Activated CD4-positive, CD25-positive, alpha-beta regulatory T cell treated with anti-CD3 and anti-CD28 coated beads, Interleukin-2, amount 50 U/mL, for 16 hours (primary cell): ENCODE results near the gene CAMK4.
"Not testable (repeated sequence)": the region's sequence is repeated elsewhere in the genome, so short reads cannot be mapped to it uniquely, and the experiment has no call there.

Source experiments
- DNase-seq: peaks from one replicate; pipeline ENCODE4 v3.0.0-alpha.2; 2020; ENCODE audit warnings: low read depth, low spot score

Gene CAMK4

DNA sequence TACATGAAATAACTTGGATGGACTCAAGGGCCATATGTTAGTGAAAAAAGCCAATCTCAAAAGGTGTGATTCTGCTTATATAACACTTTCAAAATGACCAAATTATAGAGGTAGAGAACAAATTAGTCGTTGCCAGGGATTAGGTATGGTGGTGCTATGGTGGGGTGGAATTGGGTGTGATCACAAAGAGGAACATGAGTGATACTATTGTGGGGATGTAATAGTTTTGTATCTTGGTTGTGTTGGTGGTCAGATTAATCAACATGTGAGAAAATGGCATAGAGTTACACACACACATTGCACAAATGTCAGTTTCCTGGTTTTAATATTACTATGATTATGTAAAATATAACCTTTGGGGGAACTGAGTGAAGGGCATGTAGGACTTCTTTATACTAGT is 31.9 kb downstream of the CAMK4 start:
- no peak for DNase-seq

DNA sequence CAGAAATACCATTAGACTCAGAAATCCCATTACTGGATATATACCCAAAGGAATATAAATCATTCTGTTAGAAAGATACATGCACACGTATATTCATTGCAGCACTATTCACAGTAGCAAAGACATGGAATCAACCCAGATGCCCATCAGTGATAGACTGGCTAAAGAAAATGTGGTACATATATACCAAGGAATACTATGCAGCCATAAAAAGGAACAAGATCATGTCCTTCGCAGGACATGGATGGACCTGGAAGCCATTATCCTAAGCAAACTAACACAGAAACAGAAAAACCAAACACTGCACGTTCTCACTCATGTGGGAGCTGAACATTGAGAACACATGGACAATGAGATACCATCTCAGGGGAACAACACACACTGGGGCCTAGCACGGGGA is 33.4 kb downstream of the CAMK4 start:
- DNase-seq, result not testable (repeated sequence)

DNA sequence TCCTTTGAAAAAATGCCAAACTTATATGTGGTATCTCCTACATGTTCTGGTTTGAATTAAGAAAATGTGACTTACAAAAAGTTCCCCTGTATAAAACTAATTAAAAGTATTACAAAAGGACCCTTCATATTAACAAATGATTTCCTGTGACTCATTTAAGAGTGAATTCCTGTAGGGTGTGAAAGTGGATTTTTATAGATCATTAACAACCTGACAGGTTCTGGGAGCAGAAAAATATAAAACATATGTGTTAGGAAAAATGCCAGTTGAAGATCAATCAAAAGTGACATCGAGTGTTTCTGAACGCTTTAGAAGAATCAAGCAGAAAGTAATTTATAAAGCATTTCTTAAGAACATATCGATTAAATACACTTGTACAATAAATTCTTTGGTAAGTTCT is 35.5 kb downstream of the CAMK4 start:
- DNase-seq, result no peak

DNA sequence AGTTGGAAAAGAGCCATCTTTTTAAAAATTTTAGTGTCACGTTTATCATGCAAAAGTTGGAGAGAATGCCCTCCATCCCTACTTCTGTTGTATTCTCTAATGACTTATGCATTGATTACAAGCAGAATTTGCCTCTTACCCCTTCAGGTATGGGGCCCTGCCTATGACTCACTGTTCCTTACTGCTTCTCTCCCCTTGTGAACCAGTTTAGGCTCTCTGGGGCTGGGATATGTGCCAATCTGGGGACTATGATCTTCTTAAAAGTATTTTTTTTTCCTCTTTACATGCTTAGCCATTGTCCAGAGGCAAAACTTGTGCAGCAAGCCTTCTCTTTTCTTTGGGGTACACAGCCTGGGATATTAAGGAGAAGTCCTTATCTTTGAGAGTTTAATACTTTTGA is 37.4 kb downstream of the CAMK4 start:
- DNase-seq, result no peak

DNA sequence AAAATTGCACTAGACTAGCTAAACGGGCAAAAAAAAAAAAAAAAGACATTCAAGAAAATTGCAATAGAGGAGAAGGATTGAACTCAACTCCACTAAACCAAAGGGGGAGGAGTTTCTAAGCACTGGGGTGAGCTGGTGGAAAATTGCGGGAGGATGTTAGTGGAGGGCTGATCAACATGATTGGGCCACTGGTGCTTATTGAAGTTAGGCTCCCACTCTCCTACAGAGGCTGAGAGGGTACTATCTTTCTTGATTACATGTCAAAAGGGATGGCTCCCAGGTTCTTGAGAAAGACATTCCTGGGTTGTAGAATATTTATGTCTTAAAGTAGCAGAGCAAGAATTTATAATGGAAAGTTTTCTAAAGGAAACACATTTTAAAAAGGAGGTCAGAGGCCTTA is 38.0 kb downstream of the CAMK4 start:
- no peak for DNase-seq

DNA sequence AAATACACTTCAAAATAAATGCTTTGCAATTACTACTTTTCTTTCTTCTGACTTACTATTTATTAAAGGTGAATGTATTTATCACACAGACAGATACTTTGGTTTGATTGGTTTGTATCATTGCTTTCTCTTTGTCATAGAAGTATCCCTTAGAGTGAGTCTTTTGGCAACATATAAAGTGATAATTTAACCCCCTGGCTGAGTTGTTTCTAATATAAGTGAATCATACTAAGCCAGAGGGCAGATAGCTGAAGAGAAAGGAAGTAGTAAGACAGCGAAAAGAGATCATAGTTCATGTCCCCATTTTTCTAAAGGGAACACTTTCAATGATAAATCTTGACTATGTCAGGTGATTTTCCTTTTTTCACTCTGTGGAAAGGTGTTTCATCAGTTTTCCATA is 38.6 kb downstream of the CAMK4 start:
- DNase-seq, result no peak

DNA sequence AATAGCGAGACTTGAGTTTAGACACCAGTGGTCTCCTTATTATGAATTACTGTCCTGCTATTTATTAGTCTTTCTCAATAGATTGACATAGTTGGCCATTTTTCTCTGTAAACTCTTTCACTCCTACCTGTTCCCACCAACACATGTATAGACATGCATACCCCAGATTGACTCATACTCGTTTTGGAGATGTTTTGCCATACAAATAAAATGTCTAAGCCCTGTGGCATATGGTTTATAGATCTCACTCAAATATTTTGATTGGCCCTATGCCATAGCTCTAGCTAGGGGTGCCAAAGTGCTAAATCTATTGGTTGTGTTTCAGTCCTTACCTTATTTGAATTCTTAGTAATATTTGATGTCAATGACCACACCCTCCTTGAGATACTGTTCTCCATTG is 42.3 kb downstream of the CAMK4 start:
- DNase-seq, result no peak

DNA sequence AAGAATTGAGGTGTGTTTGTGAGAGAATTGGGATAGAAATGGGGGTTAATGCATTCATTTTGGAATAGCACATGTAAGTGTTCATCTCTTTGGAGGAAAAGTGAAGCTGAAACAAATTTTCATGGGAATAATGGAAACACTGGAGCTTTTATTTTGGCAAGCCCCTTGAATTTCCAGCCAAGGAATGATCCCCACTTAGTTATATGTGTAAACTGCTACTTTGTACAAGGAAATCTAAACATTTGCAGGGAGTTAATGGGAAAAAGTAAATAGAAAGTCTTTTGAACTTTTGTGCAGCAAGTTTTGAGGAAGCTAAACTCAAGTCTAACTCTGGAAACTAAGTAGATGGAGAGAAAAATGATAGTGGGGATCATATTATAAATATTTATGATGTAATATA is 44.1 kb downstream of the CAMK4 start:
- no peak for DNase-seq

DNA sequence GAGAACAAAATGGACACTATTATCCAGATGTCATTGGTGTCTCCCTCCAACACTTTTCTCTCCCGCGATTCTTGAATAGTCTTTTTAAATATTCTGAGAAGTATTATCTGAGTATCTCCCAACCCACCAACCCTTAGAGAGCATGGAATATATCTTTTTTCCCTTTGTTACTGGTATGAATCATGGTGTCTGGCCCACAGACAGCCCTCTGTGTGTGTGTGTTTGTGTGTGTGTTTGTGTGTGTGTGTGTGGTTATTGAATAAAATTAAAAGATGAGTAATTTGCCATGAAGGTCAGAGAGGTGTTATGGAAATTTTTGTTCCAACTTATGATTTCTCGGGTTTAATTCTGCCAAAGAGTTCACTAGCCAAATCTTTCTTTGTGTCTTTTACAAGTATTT is 47.7 kb downstream of the CAMK4 start:
- no peak for DNase-seq

DNA sequence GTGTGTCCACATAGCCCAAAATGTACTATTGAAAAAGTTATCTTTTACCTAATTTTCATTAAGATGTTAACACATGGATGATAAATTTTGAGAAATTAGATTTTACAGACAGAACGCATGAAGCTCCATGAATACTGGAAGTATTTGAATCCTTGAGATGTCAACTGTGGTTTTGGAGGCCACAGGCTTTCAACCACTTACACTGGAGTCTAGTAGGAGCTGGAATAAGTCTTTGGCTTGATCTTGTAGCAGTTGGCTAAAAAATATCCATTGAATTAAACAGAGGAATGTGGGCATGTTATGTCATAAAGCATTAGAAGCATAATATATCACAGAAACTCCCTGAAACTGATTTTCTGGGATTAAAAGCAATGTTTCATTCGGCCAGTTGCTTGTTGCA is 52.9 kb downstream of the CAMK4 start:
- DNase-seq, result no peak

DNA sequence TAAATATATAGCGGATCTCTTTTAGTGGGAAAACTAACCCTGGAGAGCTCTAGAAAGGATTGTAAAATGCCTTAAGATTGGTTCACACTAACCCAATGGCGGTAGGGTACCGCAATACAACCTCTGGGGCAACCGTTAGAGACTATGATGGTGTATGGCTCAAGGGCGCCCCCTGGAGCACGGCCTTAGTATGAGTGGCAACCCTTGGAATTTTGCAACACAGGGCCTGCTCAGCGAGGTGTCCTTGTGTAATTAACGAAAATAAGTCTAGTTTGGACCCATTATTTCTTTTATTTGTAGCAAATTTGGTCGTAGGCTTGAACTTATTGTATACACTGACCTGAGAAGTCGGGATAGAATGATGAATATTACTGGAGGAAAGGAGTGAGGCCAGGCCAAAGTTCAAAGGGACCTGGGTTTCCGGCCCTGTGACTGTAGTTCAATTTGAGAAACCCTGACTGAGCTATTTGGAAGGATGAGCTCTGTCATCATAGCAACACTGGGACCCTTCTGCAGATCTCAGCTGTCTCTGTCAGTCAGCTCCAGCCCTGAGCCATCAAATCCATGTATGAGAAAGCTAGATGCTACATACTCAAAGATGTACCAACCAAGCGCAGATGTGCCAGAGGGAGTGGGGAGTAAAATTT is 54.8 kb downstream of the CAMK4 start:
- DNase-seq, result peak; percentile 75

DNA sequence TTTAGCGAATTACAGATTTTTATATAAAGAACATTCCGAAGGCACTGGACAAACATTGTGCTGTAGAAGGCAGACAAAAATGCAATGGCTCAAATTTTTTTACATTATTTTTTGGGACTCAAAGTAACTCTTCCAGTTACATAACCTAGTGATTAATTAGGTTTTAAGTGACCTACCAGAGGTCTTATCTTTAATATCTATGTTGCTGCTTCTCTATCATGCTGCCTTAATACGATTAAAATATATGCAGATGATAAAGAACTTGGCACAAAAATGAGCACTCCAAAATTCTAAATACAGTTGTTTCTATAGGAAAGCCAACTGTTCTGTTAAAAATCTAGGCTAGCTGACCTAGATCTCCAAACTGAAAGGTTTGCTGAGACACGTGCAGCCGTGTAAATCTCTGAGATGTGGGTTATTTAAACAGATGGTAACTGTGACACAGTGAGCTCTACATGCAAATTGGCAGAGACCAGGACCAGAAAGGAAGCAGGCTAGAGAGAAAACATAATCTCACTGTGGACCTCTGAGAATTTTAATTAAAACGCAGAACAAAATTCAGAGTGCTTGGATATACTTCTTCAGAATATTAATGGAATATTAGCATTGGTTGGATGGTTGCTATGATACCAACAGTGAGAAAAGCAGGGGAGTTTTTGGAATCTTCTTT is 56.2 kb downstream of the CAMK4 start:
- DNase-seq, result no peak

DNA sequence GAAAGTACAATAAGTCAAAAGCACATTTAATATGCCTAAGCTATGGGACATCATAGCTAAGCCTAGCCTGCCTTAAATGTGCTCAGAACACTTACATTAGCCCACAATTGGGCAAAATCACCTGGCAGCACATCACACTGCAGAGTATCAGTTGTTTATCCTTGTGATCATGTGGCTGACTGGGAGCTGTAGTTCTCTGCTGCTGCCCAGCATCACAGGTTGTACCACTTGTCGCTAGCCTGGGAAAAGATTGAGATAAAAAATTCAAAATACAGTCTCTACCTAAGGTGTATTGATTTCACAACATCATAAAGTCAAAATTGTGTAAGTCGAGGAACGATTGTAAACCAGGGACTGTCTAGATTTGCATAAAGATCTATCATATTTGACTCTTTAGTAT is 58.6 kb downstream of the CAMK4 start:
- no peak for DNase-seq

DNA sequence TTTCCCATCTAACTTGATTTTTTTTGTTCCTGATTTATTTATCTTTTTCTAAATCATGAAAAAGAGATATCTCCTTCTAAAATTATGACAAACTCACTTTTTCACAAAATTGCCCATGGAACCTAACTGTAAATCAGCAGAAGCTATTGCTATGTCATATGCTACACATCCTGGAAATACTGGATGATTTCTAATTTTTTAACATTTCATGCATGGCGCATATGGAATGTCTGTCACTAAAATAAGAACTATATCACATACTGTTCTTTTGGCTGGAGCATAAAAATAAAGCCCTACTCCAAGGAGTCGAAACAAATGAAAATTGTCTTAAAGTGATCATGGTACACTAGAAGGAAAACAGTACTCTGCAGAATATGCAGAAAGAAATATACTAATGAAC is 60.6 kb downstream of the CAMK4 start:
- no peak for DNase-seq

DNA sequence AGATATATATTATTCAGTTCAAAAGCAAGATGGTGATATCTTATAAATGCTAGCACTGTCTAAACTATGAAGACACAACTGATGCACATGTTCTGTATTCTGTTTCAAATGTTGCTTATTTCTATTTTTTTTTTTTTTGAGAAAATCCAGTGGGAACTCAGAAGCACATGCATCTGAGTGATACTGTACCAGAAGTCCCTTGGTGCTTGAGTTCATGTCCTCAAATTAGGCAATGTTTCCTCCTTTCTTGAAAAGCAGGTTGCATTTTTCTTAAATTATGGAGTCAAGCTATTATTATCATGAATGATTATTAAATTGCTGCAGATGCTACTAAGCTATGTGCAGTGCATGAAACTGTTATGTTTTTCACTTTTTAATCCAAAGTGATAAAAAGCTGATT is 70.4 kb downstream of the CAMK4 start:
- no peak for DNase-seq

DNA sequence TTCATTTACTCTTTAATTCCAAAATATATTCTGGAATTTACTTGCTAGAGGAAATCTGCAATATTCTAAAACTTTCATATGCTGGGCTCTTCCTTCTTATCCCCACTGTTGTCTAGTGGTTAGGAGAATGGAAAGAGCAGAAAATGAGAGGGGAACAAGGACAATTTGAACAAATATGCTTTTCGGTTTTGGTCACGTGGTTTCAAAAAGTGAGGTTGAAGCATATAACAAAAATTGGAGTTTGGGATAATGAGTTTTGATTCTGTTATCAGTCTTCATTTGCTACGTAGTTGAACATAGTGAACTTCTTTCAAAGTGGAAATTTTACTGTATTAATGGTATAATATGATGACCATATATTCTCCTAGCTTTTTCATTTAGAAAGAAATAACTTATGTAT is 71.5 kb downstream of the CAMK4 start:
- no peak for DNase-seq

DNA sequence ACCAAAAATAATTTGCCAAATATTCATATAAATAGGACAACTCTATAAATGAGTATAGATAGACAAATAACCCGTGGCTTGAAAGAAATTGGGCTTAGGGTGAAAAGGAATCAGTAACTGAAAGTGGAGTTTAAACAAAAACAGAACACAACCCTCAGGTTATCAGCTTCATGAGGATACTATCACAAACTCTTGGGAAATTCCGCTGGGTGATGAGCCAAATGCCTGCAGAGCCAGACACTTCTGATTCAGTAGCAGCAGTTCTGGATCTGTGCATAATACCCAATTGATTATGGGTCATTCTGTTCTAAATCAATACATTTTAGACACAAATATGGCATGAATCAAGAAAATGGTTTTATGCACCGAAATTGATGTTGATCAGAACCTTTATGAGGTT is 72.4 kb downstream of the CAMK4 start:
- DNase-seq, result no peak

DNA sequence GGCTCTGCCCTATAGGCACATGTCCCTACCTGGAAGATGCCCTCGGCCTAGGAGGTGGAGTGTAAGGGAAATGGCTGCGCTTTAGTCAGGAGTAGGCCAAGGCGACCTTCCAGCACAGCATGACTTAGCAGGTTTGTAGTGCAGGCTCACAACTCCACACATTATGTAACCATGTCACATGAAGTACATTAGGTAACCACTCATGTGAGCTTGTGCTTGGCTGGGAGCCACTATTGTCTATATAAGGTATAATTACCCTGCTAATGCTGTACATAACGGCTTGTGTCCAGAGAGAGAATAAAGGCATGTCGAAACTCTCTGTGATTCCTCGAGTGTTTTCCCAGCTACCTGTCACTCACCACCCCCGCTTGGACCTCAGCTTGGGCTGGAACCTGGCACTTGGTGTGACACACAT is 74.9 kb downstream of the CAMK4 start:
- no peak for DNase-seq

DNA sequence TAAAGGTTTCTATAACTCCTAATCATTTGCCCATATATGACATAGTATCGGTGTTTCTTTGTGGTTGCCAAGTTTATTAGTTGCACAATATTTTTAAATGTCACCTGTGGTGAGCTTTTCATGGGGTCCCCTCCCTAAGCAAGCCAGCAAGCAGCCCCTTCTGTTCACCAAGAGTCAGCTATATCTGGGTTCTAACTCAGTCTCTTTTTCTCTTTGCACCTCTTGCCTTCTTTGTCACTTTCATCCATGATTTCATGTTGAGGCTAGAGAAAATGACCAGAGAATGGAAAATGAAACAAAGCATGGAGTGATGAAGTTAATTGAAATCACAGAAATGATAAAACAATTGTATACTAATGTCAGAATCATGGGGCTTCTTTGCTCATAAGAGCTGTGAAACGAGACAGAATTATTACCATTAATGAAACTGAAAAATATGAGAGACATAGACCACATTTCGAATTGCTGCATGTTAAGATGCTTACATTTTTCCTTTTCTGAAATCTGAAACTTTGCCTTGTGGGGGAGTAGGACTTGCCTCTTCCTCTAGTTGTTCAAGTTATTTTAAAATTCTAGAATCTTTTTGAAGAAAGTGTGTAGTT is 75.7 kb downstream of the CAMK4 start:
- DNase-seq, result no peak

DNA sequence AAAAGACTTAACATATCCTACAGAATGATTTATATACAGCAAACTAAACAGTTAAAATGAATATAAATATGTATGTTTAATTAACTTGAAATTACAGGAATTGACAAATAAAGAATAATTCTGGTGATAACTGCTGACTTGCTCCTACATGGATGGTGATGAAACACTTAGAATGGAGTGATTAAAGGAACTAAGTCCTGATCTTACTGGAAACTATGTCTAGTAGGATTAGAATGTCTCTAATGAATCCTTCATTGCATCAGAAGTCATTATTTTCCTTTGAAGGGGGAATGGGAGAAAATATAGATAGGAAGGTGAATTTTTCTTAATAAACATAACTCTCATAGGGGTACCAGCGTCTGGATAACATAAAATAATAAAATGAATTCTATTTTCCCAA is 77.1 kb downstream of the CAMK4 start:
- DNase-seq, result no peak

DNA sequence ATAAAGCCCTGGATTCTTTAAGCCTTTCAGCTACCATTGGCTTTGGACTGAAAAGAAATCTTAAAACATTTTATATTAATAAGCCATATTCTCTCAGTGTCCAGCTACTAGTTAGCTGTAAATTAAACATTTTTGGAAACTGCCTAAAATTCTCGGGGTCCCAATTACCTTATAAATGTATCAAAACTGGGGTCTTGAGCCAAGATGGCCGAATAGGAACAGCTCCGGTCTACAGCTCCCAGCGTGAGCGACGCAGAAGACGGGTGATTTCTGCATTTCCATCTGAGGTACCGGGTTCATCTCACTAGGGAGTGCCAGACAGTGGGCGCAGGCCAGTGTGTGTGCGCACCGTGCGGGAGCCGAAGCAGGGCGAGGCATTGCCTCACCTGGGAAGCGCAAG is 77.9 kb downstream of the CAMK4 start:
- not testable (repeated sequence) for DNase-seq

DNA sequence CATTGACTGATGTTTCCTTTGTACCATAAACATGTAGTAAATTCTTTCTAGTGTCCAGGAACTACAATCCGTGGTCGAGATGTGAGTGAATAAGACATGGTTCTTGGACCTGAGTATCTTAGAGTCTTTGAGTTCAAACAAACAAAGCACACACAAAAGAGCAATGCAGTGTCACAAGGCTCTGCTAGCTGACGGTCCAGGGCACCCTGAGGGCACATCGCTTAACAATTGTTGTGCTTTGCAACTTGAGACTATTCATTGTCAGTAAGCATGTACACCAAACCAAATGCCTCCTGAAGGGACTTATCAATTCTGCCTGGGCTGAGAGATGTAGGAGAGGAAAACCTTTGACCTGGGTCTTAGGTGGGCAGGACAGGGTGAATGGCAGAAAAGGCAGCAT is 84.8 kb downstream of the CAMK4 start:
- no peak for DNase-seq

DNA sequence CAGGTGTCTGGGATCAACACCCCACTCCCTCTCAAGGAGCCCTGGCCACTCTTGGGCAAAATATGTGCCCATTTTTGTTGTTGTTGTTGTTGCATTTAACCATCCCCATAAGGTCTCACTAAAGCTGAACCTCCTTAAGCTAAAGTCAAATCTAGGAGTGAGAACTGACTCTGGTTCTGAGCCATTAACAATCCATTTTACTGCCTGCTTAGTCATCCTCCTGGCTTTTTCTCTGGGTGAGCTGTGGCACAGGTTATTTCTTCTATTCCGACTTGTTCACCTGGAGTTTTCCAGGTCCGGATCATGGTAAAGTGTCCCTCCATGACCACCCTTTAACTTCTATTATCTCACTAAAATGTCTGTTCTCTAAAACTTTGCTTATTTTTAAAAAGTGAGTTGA is 85.2 kb downstream of the CAMK4 start:
- DNase-seq, result no peak
